Activated CD8-positive, alpha-beta T cell treated with anti-CD3 and anti-CD28 coated beads for 36 hours (primary cell): ENCODE measurements around the gene NBAS. TPM values are rescaled to one million over a fixed set of nuclear protein-coding genes. Genes with fewer than 3 reads are reported as not detected.

ENCODE experiments used
- ATAC-seq: fragments of 200-7000 bp; cut with Tn5 transposase; one replicate; pipeline ENCODE4 v1.10.0; 2021; ENCODE audit warnings: mild to moderate bottlenecking, moderate library complexity
- CTCF ChIA-PET: fragments of 350-600 bp; sonication (Branson Sonifier 250); formaldehyde crosslinking; loops from one replicate; lab custom pipeline; 2021; ENCODE audit warnings: antibody characterized with exemption; lab: Charles Lee
- POLR2A ChIA-PET: fragments of 350-600 bp; sonication (Branson Sonifier 250); formaldehyde crosslinking; loops from one replicate; lab custom pipeline; 2021; ENCODE audit warnings: antibody characterized with exemption; lab: Charles Lee
- DNase-seq: peaks from one replicate; pipeline ENCODE4 v3.0.0-alpha.2; 2020
- H3K27ac Mint-ChIP-seq: one replicate; pipeline ENCODE4 v1.8.0; 2021; ENCODE audit warnings: mild to moderate bottlenecking, mixed read lengths
- H3K27me3 Mint-ChIP-seq: one replicate; pipeline ENCODE4 v1.8.0; 2021; ENCODE audit warnings: mixed read lengths
- H3K36me3 Mint-ChIP-seq: one replicate; pipeline ENCODE4 v1.8.0; 2021; ENCODE audit warnings: low read depth, mixed read lengths
- H3K4me1 Mint-ChIP-seq: one replicate; pipeline ENCODE4 v1.8.0; 2021; ENCODE audit warnings: low read depth, mixed read lengths
- H3K4me3 Mint-ChIP-seq: one replicate; pipeline ENCODE4 v1.8.0; 2021; ENCODE audit warnings: mild to moderate bottlenecking, moderate library complexity, mixed read lengths
- H3K9me3 Mint-ChIP-seq: one replicate; pipeline ENCODE4 v1.8.0; 2021; ENCODE audit warnings: mixed read lengths
- intact Hi-C: fragments of 100-400 bp; cut with micrococcal nuclease; formaldehyde crosslinking; loops from one replicate; pipeline ENCODE4 v1.10.0; 2022
- total RNA-seq, 2 experiments: library from RNA; stranded (reverse); gene quantifications; one replicate each; pipeline ENCODE4 v1.2.3, GENCODE V29; 2021
- TF ChIP-seq, protein P1 (sequence below): fragments of 200-600 bp; IDR thresholded peaks from one replicate; pipeline ENCODE4 v1.8.0; 2022; ENCODE audit warnings: antibody characterized with exemption, mild to moderate bottlenecking

The NBAS gene
- total RNA-seq, 2 experiments from 2014 or later: 40.9 to 41.9 TPM

DNA sequence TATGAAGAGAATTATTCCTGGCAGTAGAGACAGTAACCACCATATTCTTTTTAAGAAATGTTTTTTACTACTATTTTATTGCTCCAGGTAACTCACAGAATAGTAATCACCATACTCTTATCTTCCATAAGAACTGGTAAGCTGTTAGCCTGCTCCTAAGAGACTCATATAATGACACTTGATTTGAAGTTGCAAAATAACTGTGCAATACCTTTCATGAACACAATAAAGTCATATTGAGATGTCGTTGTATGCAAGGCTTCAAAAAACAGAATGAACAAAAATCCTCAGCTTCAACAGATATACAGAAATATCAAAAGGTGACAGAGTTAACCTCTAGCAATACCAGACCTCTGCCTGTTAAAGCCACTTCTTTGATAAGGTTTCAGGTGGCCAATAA lies 360.1 kb downstream of the NBAS start:
- Mint-ChIP-seq H3K27ac (no peak overlapping the region), H3K9me3 (peaks cover 9% of the 10 kb centered on the region), H3K27me3 (no peaks in the 10 kb centered on the region), H3K36me3 (peaks cover 29% of the 10 kb centered on the region), H3K4me1 (peaks cover 10% of the 10 kb centered on the region), H3K4me3 (no peak overlapping the region)
- intact Hi-C loops: no loop called here
- TF ChIP-seq, protein P1, sequence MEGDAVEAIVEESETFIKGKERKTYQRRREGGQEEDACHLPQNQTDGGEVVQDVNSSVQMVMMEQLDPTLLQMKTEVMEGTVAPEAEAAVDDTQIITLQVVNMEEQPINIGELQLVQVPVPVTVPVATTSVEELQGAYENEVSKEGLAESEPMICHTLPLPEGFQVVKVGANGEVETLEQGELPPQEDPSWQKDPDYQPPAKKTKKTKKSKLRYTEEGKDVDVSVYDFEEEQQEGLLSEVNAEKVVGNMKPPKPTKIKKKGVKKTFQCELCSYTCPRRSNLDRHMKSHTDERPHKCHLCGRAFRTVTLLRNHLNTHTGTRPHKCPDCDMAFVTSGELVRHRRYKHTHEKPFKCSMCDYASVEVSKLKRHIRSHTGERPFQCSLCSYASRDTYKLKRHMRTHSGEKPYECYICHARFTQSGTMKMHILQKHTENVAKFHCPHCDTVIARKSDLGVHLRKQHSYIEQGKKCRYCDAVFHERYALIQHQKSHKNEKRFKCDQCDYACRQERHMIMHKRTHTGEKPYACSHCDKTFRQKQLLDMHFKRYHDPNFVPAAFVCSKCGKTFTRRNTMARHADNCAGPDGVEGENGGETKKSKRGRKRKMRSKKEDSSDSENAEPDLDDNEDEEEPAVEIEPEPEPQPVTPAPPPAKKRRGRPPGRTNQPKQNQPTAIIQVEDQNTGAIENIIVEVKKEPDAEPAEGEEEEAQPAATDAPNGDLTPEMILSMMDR: no peak
- ATAC-seq (no peak), DNase-seq (no peak)
- POLR2A ChIA-PET: no interaction called here
- CTCF ChIA-PET: no interaction called here

DNA sequence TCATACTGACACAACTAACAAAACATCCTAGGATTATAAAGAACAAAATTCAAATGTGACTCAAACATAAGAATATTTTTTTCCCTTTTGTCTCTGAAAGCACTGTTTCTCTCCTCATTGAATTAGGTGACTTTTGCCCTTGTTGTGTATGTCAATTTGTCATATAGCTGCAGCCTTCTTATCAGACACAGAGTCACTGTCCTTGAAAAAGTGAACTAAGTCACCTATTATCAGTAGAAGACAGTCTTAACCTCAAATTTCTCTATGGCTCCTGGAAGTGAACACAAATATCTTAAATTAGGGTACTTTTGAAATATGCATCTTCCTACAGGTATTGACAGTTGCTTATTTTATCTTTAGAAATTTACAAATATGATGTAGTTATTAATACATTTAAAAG lies 360.6 kb downstream of the NBAS start:
- Mint-ChIP-seq H3K36me3 (peaks cover 25% of the 10 kb centered on the region), H3K4me1 (peaks cover 6% of the 10 kb centered on the region), H3K27me3 (no peaks in the 10 kb centered on the region), H3K27ac (no peak overlapping the region), H3K9me3 (peaks cover 5% of the 10 kb centered on the region), H3K4me3 (no peak overlapping the region)
- no peak for ATAC-seq
- DNase-seq: no peak
- ChIA-PET POLR2A (no interaction called here), CTCF (no interaction called here)
- intact Hi-C loops: no loop called here
- TF ChIP-seq, protein P1: no peak

DNA sequence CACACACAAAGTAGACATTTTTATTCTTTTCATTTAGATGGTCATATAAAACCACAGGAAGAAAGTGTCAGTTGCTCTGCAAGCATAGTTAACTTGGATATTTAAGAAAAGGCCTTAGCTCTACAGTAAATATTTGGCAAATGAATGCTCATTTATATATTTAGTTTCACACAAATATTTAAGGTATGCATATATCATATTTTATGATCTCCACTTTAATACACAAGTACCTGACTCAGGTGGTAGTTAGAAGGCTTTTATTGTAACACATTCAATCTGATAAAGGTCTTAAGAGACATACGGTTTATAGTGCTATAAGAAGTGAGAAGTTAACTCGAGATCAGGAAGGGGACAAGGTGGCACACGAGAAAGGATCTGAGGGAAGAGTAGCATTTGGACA lies 363.1 kb downstream of the NBAS start:
- ChIA-PET POLR2A (no interaction called here), CTCF (no interaction called here)
- intact Hi-C loops: no loop called here
- Mint-ChIP-seq H3K4me1 (no peaks in the 10 kb centered on the region), H3K27me3 (no peaks in the 10 kb centered on the region), H3K4me3 (no peak overlapping the region), H3K9me3 (no peaks in the 10 kb centered on the region), H3K27ac (no peak overlapping the region), H3K36me3 (peaks cover 4% of the 10 kb centered on the region)
- ATAC-seq (no peak), DNase-seq (no peak)
- TF ChIP-seq, protein P1: no peak

DNA sequence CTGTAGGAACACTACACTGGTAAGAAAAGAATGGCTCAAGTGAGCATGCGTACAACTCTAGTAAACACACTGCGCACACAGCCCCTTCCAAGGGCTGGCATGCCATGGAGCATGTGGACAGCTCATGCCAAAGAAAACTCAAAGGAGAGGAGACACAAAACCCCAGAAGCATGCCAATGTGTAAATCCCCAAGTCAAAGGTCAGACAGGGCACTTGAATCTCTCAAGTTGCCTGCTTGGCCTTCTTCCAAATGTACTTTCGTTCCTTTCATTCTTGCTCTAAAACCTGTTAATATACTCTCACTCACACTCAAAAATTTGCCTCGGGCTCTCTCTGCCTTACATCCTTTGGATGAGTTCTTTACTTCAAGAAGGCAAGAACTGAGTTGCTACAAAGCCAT lies 365.3 kb downstream of the NBAS start:
- Mint-ChIP-seq H3K27me3 (no peaks in the 10 kb centered on the region), H3K36me3 (peaks cover 7% of the 10 kb centered on the region), H3K4me1 (peaks cover 4% of the 10 kb centered on the region), H3K27ac (no peak overlapping the region), H3K9me3 (no peaks in the 10 kb centered on the region), H3K4me3 (no peak overlapping the region)
- no peak for DNase-seq
- ChIA-PET CTCF (interaction anchor here (1.3 kb wide), 1 partner anchor 381 kb away, joined by 5 read pairs; no protein-coding TSS in a partner anchor), POLR2A (no interaction called here)
- intact Hi-C loops: no loop called here
- ATAC-seq: no peak
- TF ChIP-seq, protein P1: no peak

DNA sequence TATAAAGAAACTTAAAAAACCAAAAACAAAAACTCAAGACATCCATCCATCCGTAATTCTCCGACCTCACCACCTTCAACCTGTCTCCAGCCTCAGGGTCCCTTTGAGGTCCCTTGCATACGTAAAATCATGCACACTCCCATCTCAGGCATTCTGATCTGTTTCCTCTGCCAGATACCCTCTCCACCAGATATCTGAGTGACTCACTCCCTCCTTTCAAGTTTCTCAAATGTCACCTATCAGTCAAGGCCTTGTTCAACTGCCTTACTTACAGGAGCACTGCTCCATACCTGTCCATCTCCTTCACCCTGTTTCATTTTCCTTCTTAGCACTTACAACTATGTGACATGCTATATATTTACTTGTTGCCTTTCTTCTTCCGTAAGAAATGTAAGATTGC lies 369.3 kb downstream of the NBAS start:
- H3K9me3 Mint-ChIP-seq: no peaks in the 10 kb centered on the region
- peaks cover 11% of the 10 kb centered on the region for H3K36me3 Mint-ChIP-seq
- ATAC-seq (peak; percentile 86), DNase-seq (no peak)
- ChIA-PET POLR2A (no interaction called here), CTCF (no interaction called here)
- intact Hi-C loops: no loop called here
- H3K27ac Mint-ChIP-seq: no peak overlapping the region
- H3K4me3 Mint-ChIP-seq: no peak overlapping the region
- H3K27me3 Mint-ChIP-seq: no peaks in the 10 kb centered on the region
- TF ChIP-seq, protein P1: no peak
- peaks cover 4% of the 10 kb centered on the region for H3K4me1 Mint-ChIP-seq
